Heart right ventricle (tissue), 16 donors: ENCODE results near the gene PGA5. TPM values are rescaled to one million over a fixed set of nuclear protein-coding genes. Genes with fewer than 3 reads are reported as not detected.

ENCODE experiments used
- ATAC-seq, 8 donors: fragments of 200-7000 bp; cut with Tn5 transposase; one replicate each; pipeline ENCODE4 v1.9.1; 2020; ENCODE audit warnings: mild to moderate bottlenecking in 8 of 8, moderate library complexity in 8 of 8, moderate number of reproducible peaks in 1 of 8
- DNase-seq, 2 donors: peaks; one replicate each; pipeline ENCODE4 v3.0.0-alpha.2; 2020
- H3K27ac ChIP-seq, 10 donors: fragments of 200-600 bp; sonication (generic) in 2 of 10; one replicate each; pipeline versions ENCODE4 v1.5.0 to v1.8.0; 2020 to 2022; ENCODE audit warnings: mild to moderate bottlenecking in 3 of 10
- H3K27me3 ChIP-seq, 7 donors: fragments of 200-600 bp; one replicate each; pipeline ENCODE4 v1.8.0; 2021 to 2022; ENCODE audit warnings: mild to moderate bottlenecking in 2 of 7
- H3K36me3 ChIP-seq, 9 donors: fragments of 200-600 bp; sonication (generic) in 1 of 9; one replicate each; pipeline versions ENCODE4 v1.5.0 to v1.8.0; 2020 to 2022; ENCODE audit warnings: mild to moderate bottlenecking in 2 of 9
- H3K4me1 ChIP-seq, 9 donors: fragments of 200-600 bp; sonication (generic) in 1 of 9; one replicate each; pipeline versions ENCODE4 v1.5.0 to v1.8.0; 2020 to 2022; ENCODE audit warnings: mild to moderate bottlenecking in 4 of 9
- H3K4me3 ChIP-seq, 10 donors: fragments of 200-600 bp; sonication (generic) in 2 of 10; one replicate each; pipeline versions ENCODE4 v1.5.0 to v1.8.0; 2020 to 2022; ENCODE audit warnings: mild to moderate bottlenecking in 7 of 10, moderate library complexity in 2 of 10
- H3K9me3 ChIP-seq, 11 donors: fragments of 200-600 bp in 10 of 11; sonication (generic) in 2 of 11; one replicate each; pipeline versions ENCODE4 v1.5.0 to v1.8.0; 2013 to 2022; ENCODE audit warnings: mild to moderate bottlenecking in 2 of 11, control low read depth in 1 of 11, moderate library complexity in 1 of 11
- WGBS, 2 donors: extraction: QIAGEN DNeasy Blood & Tissue Kit; methylation state at CpG; one replicate each; pipeline ENCODE4 v1.1.7; 2013; ENCODE audit warnings: inconsistent platforms in 1 of 2; 5-methylcytosine and 5-hydroxymethylcytosine counted together
- intact Hi-C, 10 donors: fragments of 100-400 bp; cut with DNase I; formaldehyde crosslinking; loops; one replicate each; pipeline versions ENCODE4 v1.11.1 to v1.14.2; 2022
- polyA plus RNA-seq, 2 donors: library from polyadenylated mRNA; stranded (reverse); fragments of 200-250 nt; gene quantifications; one replicate each; pipeline ENCODE4 v1.2.3, GENCODE V29; 2013
- total RNA-seq, 10 donors: library from RNA; stranded (reverse); fragmentation: NEBNext Ultra II Directional in 3 of 10; extraction: Animal tissue kit (Norgen Biotek cat#: 25700) in 3 of 10; gene quantifications; one replicate each; pipeline versions ENCODE4 v1.2.1 to v1.2.4, GENCODE V29; 2021 to 2023
- TF ChIP-seq, protein P1 (sequence below), 9 donors: fragments of 200-600 bp; sonication (generic) in 2 of 9; IDR thresholded peaks; one replicate each; pipeline versions ENCODE4 v1.5.0 to v1.8.0; 2021 to 2022; ENCODE audit warnings: antibody characterized with exemption in 9 of 9, mild to moderate bottlenecking in 5 of 9, moderate library complexity in 1 of 9
- donor health status: Arrhythmogenic right ventricular cardiomyopathy.
- donor health status: ischemic (EF 13 %, LVEDD 7.1; RV severe dilation, severe dysfunction).
- donor health status: healthy with polysubstance abuse.
- donor health status: DM: no; HTN: yes; CAD: no.
- donor health status: DM: no; HTN: no; CAD: no.
- donor health status: ischemic (EF 25% LVEDD 6.9; RV normal size, moderate dysfunction).
- donor health status: ischemic (EF 25% LVEDD 5.7; RV mildly dilated, moderate dysfunction).
- donor health status: healthy.
- donor health status: DM: yes; HTN: yes; CAD: no.
- donor health status: Ischemic cardiomyopathy.
- donor health status: ischemic (EF 35%, LVEDD 5.7; RV mildly dilated, moderate dysfunction).
- donor health status: nonischemic (EF 11% LVEDD 7.7; RV severe dilation, severe dysfunction).
- donor health status: DM: yes; HTN: yes; CAD: no.
- donor health status: PGD.
- donor health status: ischemic (EF 29% LVEDD 5.4; RV normal size, mild dysfunction).
- donor health status: nonischemic (EF 23%, LVEDD 6.1; RV moderate dilation, normal function).

The PGA5 gene
- total and polyA plus RNA-seq, 12 donors = 0.14 to 0.93 (median 0.58) TPM; not detected in 6

DNA sequence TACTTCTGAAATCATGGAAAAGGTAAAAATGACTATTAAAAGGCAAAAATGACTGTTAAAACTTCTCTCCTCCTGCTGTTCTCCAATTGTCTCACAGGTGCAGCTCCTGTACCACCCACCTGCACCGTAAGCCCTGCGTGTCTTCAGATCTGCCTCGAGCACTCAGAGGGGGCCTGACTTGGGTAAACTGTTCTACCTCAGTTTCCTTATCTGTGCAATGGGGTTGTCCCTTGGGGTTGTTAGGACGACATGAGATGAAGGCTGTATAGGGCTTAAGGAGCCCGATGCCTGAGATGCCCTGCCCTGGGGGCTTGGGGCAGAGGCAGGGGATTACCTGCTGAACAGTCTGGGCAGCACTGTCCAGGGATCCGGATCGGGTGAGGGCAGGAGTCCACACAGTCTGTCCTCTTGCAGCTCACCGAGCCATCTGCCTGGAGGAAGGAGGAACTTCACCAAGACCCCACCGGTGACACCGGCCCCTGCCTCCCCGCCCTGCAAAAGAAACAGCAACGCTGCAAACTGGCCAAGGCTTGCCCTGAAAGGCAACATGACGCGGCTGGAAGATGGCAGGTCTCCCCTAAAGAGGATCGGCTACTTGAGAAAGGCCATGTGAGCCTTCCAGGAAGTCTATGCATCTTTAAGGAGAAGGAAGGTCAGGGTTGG is 27.7 kb downstream of the PGA5 start:
- DNase-seq (no peak), ATAC-seq (no peak)
- Histone ChIP-seq H3K9me3 (no peaks in the 10 kb centered on the region), H3K27ac (no peak overlapping the region), H3K4me3 (no peak overlapping the region), H3K4me1 (no peaks in the 10 kb centered on the region), H3K36me3 (no peaks in the 10 kb centered on the region), H3K27me3 (no peaks in the 10 kb centered on the region)
- 92% methylated on average over 15 of the region's 15 CpGs for WGBS, 2 donors
- intact Hi-C loops = no loop called here
- TF ChIP-seq, protein P1, sequence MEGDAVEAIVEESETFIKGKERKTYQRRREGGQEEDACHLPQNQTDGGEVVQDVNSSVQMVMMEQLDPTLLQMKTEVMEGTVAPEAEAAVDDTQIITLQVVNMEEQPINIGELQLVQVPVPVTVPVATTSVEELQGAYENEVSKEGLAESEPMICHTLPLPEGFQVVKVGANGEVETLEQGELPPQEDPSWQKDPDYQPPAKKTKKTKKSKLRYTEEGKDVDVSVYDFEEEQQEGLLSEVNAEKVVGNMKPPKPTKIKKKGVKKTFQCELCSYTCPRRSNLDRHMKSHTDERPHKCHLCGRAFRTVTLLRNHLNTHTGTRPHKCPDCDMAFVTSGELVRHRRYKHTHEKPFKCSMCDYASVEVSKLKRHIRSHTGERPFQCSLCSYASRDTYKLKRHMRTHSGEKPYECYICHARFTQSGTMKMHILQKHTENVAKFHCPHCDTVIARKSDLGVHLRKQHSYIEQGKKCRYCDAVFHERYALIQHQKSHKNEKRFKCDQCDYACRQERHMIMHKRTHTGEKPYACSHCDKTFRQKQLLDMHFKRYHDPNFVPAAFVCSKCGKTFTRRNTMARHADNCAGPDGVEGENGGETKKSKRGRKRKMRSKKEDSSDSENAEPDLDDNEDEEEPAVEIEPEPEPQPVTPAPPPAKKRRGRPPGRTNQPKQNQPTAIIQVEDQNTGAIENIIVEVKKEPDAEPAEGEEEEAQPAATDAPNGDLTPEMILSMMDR (IDR thresholded peaks at IDR 0.05) = no peak

DNA sequence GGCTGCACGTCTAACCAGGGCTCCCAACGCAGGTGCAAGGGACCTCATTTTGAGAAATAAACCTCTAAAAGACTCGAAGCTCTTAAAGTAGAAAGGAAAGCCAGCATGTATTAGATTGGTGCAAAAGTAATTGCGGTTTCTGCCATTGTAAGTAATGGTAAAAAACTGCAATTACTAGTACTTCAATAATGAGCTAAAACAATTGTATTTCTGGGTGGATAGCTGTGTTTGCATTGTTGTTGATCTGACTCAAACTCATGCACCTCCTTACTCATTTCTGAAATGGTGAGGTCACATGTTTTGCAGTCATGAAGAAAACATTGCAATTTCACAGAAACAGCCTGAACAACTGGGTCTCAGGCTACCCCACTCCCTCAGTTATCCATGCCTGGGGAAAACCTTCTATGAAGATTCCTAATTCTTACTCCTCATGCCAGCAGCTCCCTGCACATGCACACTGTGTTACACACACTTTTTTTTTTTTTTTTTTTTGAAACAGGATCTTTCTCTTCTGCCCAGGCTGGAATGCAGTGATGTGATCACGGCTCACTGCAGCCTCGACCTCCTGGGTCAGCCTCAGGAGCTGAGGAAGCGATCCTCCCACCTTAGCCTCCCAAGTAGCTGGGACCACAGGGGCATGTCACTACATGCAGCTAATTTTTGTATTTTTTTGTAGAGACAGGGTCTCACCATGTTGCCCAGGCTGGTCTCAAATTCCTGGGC is 29.5 kb downstream of the PGA5 start:
- Histone ChIP-seq H3K36me3 (peaks cover 0 to 3% (median 0%) of the 10 kb centered on the region in 9 donors), H3K4me1 (no peaks in the 10 kb centered on the region), H3K9me3 (no peaks in the 10 kb centered on the region), H3K27me3 (no peaks in the 10 kb centered on the region), H3K4me3 (no peak overlapping the region), H3K27ac (no peak overlapping the region)
- intact Hi-C loops = no loop called here
- TF ChIP-seq, protein P1 (IDR thresholded peaks at IDR 0.05) = no peak
- WGBS, 2 donors = 91 to 93% methylated on average over 7 of the region's 7 CpGs
- ATAC-seq (no peak), DNase-seq (no peak)

DNA sequence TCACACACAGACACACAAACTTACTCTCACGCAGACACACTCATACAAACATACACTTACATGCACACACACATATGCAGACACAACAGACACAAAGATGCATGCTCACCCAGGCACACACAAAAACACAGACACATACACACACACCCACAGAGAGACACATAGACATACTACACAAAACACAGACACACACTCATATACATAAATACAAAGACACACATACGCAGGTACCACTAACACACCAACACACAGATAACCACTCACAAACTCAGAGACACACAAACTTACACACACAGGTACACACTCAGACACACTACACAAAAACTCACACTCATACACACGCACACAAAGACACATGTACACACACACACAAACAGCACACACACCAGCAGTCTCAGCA is 31.8 kb downstream of the PGA5 start:
- WGBS, 2 donors = 97 to 98% methylated on average over 3 of the region's 3 CpGs

More for the DNA sequence above, 31.8 kb downstream of the PGA5 start:
- Histone ChIP-seq H3K4me1 (no peaks in the 10 kb centered on the region), H3K27ac (no peak overlapping the region), H3K4me3 (no peak overlapping the region), H3K36me3 (peaks cover 0 to 3% (median 0%) of the 10 kb centered on the region in 9 donors), H3K27me3 (no peaks in the 10 kb centered on the region), H3K9me3 (no peaks in the 10 kb centered on the region)
- intact Hi-C loops = no loop called here
- DNase-seq (no peak), ATAC-seq (no peak)
- TF ChIP-seq, protein P1 (IDR thresholded peaks at IDR 0.05) = no peak
